HG03066 (cell line): ENCODE data around the gene PRKCSH.
"Not testable (repeated sequence)": the region's sequence is repeated elsewhere in the genome, so short reads cannot be mapped to it uniquely, and the experiment has no call there.

Source experiments
- ATAC-seq: cut with Tn5 transposase; IDR thresholded peaks from one replicate; pipeline ENCODE4 v1.9.1; 2021; ENCODE audit warnings: low read depth; ENCODE audit not compliant: unreplicated experiment

Gene PRKCSH

DNA sequence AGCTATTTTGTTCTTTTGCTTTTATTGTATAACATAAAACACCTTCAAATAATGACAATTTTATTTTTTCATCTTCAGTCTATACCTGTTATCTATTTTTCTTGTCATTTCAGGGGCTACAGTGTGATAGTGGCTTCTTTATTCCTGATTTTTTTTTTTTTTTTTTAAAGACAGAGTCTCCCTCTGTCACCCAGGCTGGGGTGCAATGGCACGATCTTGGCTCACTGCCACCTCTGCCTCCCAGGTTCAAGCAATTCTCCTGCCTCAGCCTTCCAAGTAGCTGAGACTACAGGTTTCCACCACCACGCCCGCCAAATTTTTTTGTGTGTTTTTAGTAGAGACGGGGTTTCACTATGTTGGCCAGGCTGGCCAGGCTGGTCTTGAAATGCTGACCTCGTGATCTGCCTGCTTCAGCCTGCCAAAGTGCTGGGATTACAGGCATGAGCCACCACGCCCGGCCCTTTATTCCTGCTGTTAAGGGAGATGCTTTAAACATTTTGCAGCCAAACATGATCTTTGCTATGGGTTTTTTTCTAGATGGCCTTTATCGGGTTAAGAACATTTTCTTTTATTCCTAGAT lies 32.9 kb downstream of the PRKCSH start:
- ATAC-seq: not testable (repeated sequence)

- ATAC-seq: no peak
These were observed 38.3 kb downstream of the PRKCSH start for GRCh38 chr19:11473725-11474124.

- not testable (repeated sequence) for ATAC-seq
These were observed 39.9 kb downstream of the PRKCSH start for GRCh38 chr19:11475343-11475742.

GRCh38 chr19:11475861-11476260 lies 40.4 kb downstream of the PRKCSH start:
- no peak for ATAC-seq

GRCh38 chr19:11478167-11479089 lies 43.0 kb downstream of the PRKCSH start:
- no peak for ATAC-seq

DNA sequence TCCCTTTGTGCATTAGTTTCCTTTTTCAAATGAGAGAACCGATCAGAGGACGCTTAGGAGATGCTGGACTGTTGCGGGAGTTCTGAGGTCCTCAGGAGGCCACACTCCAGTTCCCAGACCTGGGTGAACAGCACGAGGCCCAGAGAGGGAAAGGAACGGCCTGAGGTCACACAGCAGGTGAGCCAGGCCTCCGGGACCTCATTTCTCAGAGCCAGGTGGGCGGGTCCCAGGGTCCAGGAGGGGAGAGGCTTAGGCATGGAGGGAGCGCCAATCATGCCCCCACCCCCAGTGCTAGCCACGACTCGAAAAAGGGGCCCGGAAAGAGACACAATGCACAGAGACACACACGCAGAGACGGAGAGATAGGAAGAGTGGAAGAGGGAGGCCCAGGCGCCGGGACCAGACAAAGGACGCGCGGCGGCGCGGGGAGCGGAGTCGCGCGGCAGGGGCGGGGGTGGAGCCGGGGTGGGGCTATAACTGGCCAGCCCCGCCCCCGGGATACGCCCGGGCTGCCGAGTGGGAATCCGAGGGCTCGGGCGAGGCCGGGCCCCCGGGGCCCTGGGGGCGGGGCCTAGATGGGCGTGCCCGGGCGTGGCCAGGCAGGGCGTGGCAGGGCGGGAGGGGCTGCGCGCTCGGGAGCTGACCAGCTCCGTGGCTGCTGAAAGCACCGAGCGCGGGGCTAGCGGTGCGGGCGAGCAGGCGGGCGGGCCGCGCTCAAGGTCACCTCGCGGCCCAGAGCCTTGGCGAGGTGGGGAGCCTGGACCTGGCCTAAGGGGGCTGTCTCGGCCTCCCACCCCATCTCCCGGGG lies 43.9 kb downstream of the PRKCSH start:
- no peak for ATAC-seq

- ATAC-seq: no peak
These were observed 44.7 kb downstream of the PRKCSH start for GRCh38 chr19:11479898-11480714.

DNA sequence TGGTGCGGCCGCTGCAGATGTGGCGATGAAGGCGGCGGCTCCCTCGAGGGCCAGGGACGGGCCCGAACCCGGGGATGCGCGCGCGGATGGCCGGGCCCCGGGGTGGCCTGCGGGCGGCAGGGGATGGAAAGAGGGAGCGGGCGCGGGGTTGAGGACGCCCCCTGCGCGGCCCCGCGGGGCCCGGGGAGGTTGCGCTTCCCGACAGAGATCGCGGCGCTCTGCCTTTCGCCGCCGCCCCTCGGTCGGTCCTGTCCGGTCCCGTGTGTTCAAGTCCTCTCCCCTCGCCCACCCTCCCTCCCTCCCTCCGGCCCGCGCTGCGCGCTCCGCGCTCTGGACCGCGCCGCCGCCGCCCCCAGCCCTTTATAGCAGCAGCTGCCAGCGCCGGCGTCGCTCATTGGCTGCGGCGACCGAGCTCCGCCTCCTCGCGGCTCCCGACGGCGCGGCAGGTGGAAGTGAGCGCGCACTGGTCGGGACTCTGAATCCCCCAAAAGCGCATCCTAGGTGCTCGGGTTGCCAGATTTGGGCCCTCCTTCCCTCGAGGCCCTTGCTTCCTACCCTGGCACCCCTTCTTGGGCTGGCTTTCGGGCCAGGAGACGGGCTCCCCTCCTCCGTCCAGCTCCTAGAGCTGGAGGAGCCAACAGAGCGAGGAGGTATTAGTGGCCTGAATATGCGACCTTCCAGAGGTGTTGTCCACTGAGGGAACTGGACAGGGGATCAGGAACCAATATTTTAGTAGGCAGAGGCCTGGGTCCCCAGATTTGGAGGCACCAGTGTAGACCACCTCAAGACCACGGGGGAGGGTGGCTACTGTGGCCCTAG lies 45.5 kb downstream of the PRKCSH start, which contains the start of gene ELAVL3:
Gene ELAVL3 (minus strand): TSS at position 332 of the 819 bp plus-strand sequence. CDS start 438 bp downstream, outside the sequence.
- no peak for ATAC-seq

DNA sequence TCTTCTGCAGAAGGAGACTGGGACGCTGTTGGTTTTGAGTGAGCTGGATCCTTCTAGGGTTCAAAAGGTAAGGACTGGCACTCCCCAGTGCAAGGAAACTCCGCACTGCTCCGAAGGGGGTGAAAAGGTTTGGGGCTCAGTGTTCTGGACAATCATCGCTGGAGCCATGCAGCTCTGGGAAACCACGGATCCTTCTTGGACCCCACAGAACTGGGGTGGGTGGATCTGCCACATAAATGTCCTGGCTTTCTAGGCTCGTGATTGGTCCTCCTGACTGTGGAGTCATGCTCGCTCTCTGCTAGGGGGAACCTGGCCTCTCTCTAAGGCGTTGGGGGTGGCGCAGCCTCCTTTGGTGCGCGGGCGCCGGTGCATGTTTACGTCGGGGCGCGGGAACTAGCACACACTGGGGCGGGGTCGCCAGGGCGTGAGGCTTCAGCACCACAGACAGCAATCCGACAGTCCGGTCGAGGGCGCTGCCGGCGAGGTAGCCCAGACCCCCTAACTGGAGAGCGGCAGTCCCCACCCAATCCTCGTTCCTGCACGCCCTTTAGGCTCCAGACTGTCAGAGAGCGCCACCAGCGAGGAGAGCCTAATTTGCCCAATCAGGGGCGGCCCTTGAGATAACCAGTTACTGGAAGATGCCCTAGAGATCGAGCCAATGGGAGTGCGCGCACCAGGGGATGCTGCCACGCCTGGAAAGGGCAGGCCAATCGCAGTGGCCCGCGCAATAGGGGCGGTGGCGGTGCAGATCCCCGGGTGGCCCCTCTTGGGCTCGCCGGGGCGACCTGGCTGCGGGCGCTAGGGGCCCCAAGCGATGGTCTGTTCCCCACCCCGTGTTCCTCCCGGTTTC lies 46.3 kb downstream of the PRKCSH start:
- ATAC-seq: no peak

- no peak for ATAC-seq
These were observed 47.1 kb downstream of the PRKCSH start for GRCh38 chr19:11482384-11483050.

GRCh38 chr19:11483366-11484111 lies 48.1 kb downstream of the PRKCSH start:
- ATAC-seq: no peak

GRCh38 chr19:11485245-11485837 lies 49.9 kb downstream of the PRKCSH start:
- no peak for ATAC-seq

DNA sequence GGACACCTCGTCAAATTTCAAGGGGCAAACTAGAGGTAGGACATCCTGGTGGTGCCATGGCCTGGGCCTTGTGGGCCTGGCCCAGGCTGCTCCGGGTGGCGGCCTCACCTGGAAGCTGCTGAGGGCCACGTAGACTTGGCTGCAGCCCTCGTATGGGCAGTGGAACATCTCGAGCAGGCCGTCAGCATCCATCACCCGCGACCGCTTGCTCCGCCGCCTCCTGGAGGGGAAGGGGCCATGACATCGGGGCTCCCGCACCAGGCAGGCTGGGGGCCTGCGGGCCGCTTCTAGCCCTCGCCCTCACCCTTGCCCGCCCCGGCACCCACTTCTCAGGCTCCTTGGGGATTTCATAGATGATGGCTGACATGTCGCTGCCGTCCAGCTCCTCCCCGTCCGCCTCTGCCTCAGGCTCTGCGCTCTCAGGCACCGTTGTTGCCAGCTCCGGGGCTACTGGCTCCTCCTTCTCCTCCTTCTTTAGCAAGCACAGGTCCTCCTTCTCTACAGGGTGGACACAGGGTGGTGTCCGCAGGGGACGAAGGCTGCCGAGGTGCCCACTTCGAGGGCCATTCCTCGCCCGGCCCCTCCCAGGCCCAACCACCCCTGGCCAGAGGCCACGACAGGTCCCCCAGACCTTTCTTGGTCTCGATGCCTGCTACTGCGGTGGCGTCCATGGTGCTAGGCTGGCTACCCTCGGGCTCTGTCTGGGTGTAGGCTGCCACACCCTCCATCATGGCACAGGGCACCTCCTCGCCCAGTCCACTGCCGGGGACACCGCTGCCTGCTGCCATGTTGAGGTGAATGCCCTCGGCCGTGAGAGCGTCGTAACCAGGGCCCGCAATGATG lies 51.4 kb downstream of the PRKCSH start:
- no peak for ATAC-seq

DNA sequence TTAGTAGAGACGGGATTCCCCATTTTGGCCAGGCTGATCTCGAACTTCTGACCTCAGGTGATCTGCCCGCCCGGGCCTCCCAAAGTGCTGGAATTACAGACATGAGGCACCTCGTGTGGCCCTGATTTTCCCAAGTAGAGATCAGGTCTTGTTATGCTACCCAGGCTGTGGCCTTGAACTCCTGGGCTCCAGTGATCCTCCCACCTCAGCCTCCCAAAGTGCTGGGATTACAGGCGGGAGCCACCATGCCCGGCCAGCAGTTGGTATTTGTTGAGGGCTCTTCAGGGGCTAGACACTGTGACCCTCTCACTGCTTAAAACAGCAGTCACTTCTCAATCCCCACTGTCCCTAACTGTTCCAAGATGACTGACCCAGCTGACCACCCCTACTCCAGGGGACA lies 53.9 kb downstream of the PRKCSH start:
- no peak for ATAC-seq

DNA sequence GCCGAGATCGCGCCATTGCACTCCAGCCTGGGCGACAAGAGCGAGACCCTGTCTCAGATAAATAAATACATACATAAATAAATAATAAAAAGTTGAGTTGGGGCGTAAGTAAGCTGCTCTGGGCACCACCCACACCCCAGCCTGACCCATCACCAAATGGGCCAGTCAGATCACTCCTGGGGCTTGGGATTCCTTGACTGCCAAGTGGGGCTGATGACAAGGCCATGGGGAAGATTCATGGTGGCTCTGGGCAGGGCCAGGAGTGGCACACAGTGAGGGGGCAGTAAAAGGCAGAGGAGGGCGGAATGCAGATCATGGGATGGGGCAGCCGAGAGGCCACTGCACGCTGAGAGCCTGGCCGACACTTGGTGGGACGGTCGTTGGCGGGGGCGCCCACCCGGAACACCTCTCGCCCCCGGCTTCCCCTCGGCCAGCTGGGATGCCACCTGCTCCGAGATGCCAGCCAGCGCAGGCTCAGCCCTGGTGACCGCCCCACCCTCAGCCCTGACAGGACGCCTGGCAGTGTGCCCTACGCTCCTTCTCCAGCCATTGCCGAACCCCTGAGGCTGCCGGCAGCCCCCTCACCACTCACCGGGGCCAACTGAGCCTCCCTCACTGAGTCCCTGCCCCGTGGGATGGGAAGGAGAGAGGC lies 59.3 kb downstream of the PRKCSH start:
- no peak for ATAC-seq
